H9 (cell line): ENCODE results near the gene MRPL23. TPM values are rescaled to one million over a fixed set of nuclear protein-coding genes. Genes with fewer than 3 reads are reported as not detected.

Experiments
- DNase-seq: peaks from one replicate; pipeline ENCODE4 v3.0.0-alpha.2; 2017
- H2AFZ ChIP-seq: one replicate; pipeline ENCODE4 v1.6.1; 2013; ENCODE audit warnings: mild to moderate bottlenecking, low read length, control low read depth, moderate library complexity
- H2AK5ac ChIP-seq: 2 replicates; pipeline ENCODE4 v1.6.1; 2013; ENCODE audit warnings: low read length, control low read depth, mixed read lengths; ENCODE audit not compliant: insufficient read length
- H2BK120ac ChIP-seq: one replicate; pipeline ENCODE4 v1.6.1; 2013; ENCODE audit warnings: low read depth, mild to moderate bottlenecking, low read length, control low read depth, inconsistent platforms; ENCODE audit not compliant: poor library complexity, severe bottlenecking
- H2BK12ac ChIP-seq: 2 replicates; pipeline ENCODE4 v1.6.1; 2013; ENCODE audit warnings: low read length, control low read depth, mixed read lengths, low read depth; ENCODE audit not compliant: insufficient read length
- H2BK15ac ChIP-seq: 2 replicates; pipeline ENCODE4 v1.6.1; 2013; ENCODE audit warnings: low read depth, low read length, control low read depth
- H2BK20ac ChIP-seq: one replicate; pipeline ENCODE4 v1.6.1; 2013; ENCODE audit warnings: low read depth, mild to moderate bottlenecking, low read length, control low read depth, inconsistent platforms; ENCODE audit not compliant: poor library complexity, severe bottlenecking
- H2BK5ac ChIP-seq: 2 replicates; pipeline ENCODE4 v1.6.1; 2013; ENCODE audit warnings: low read length, control low read depth, mixed read lengths; ENCODE audit not compliant: insufficient read length
- H3K14ac ChIP-seq: 2 replicates; pipeline ENCODE4 v1.6.1; 2013; ENCODE audit warnings: low read length, control low read depth; ENCODE audit not compliant: insufficient read depth
- H3K18ac ChIP-seq: 2 replicates; pipeline ENCODE4 v1.6.1; 2013; ENCODE audit warnings: low read depth, mild to moderate bottlenecking, mixed read lengths, low read length, control low read depth; ENCODE audit not compliant: insufficient read length
- H3K23ac ChIP-seq: 2 replicates; pipeline ENCODE4 v1.6.1; 2013; ENCODE audit warnings: low read length, control low read depth, mixed read lengths, low read depth; ENCODE audit not compliant: insufficient read length
- H3K23me2 ChIP-seq: 2 replicates; pipeline ENCODE4 v1.6.1; 2013; ENCODE audit warnings: low read depth, mild to moderate bottlenecking, mixed read lengths, low read length, control low read depth; ENCODE audit not compliant: insufficient read length, poor library complexity, severe bottlenecking
- H3K27ac ChIP-seq: 2 replicates; pipeline ENCODE4 v1.5.1; 2013; ENCODE audit warnings: low read length, control low read depth, mixed read lengths, low read depth; ENCODE audit not compliant: insufficient read length
- H3K27me3 ChIP-seq: 2 replicates; pipeline ENCODE4 v1.6.1; 2013; ENCODE audit warnings: low read length, control low read depth, inconsistent platforms; ENCODE audit not compliant: insufficient read depth
- H3K4ac ChIP-seq: 2 replicates; pipeline ENCODE4 v1.6.1; 2013; ENCODE audit warnings: low read depth, mild to moderate bottlenecking, control low read depth, inconsistent platforms, low read length, moderate library complexity
- H3K4me1 ChIP-seq: 2 replicates; pipeline ENCODE4 v1.6.1; 2013; ENCODE audit warnings: low read length, control low read depth, inconsistent platforms; ENCODE audit not compliant: insufficient read depth
- H3K4me2 ChIP-seq: 2 replicates; pipeline ENCODE4 v1.6.1; 2013; ENCODE audit warnings: low read length, control low read depth, mixed read lengths; ENCODE audit not compliant: insufficient read length, insufficient read depth
- H3K56ac ChIP-seq: 2 replicates; pipeline ENCODE4 v1.6.1; 2013; ENCODE audit warnings: low read depth, mild to moderate bottlenecking, mixed read lengths, low read length, control low read depth; ENCODE audit not compliant: insufficient read length
- H3K79me1 ChIP-seq: 2 replicates; pipeline ENCODE4 v1.6.1; 2013; ENCODE audit warnings: low read depth, mild to moderate bottlenecking, moderate library complexity, low read length, control low read depth, inconsistent platforms; ENCODE audit not compliant: insufficient read depth, poor library complexity, severe bottlenecking
- H3K79me2 ChIP-seq: 2 replicates; pipeline ENCODE4 v1.6.1; 2013; ENCODE audit warnings: low read length, control low read depth, inconsistent platforms; ENCODE audit not compliant: insufficient read depth
- H3K9ac ChIP-seq: 2 replicates; pipeline ENCODE4 v1.6.1; 2013; ENCODE audit warnings: low read length, control low read depth, mixed read lengths; ENCODE audit not compliant: insufficient read length; ENCODE audit errors: extremely low read depth
- H3K9me3 ChIP-seq: one replicate; pipeline ENCODE4 v1.6.1; 2013; ENCODE audit warnings: low read depth, low read length, inconsistent platforms; ENCODE audit not compliant: control insufficient read depth
- H3T11ph ChIP-seq: one replicate; pipeline ENCODE4 v1.6.1; 2013; ENCODE audit warnings: mild to moderate bottlenecking, low read length, control low read depth, inconsistent platforms
- H4K20me1 ChIP-seq: one replicate; pipeline ENCODE4 v1.6.1; 2013; ENCODE audit not compliant: control insufficient read depth, insufficient read length, insufficient read depth
- H4K5ac ChIP-seq: 2 replicates; pipeline ENCODE4 v1.6.1; 2013; ENCODE audit warnings: low read depth, mild to moderate bottlenecking, mixed read lengths, low read length, control low read depth; ENCODE audit not compliant: insufficient read length
- H4K8ac ChIP-seq: replicated peaks from 2 replicates; pipeline ENCODE4 v1.6.1; 2013; ENCODE audit warnings: low read length, control low read depth, mixed read lengths, low read depth; ENCODE audit not compliant: insufficient read length
- H4K91ac ChIP-seq: 2 replicates; pipeline ENCODE4 v1.6.1; 2013; ENCODE audit warnings: low read depth, mild to moderate bottlenecking, moderate library complexity, mixed read lengths, low read length, control low read depth; ENCODE audit not compliant: insufficient read length
- H3K27ac Mint-ChIP-seq, 3 experiments: 2 replicates in 2 of 3; 3 replicates in 1 of 3; pipeline ENCODE4 v1.8.0; 2020 to 2021; ENCODE audit warnings: mixed read lengths in 3 of 3, mild to moderate bottlenecking in 1 of 3, moderate library complexity in 1 of 3
- H3K27me3 Mint-ChIP-seq: 2 replicates; pipeline ENCODE4 v1.8.0; 2021; ENCODE audit warnings: low read depth, mild to moderate bottlenecking, moderate library complexity, mixed read lengths
- H3K36me3 Mint-ChIP-seq, 3 experiments: 2 replicates in 2 of 3; 3 replicates in 1 of 3; pipeline ENCODE4 v1.8.0; 2020 to 2021; ENCODE audit warnings: low read depth in 3 of 3, mixed read lengths in 3 of 3; ENCODE audit not compliant: insufficient read depth in 1 of 3
- H3K4me1 Mint-ChIP-seq, 2 experiments: 2 replicates each; pipeline ENCODE4 v1.8.0; 2020; ENCODE audit warnings: mixed read lengths in 2 of 2
- H3K4me3 Mint-ChIP-seq, 2 experiments: 2 replicates in 1 of 2; 3 replicates in 1 of 2; pipeline ENCODE4 v1.8.0; 2020 to 2021; ENCODE audit warnings: mild to moderate bottlenecking in 2 of 2, mixed read lengths in 2 of 2, moderate library complexity in 1 of 2
- H3K9me3 Mint-ChIP-seq, 2 experiments: 2 replicates in 1 of 2; 3 replicates in 1 of 2; pipeline ENCODE4 v1.8.0; 2020; ENCODE audit warnings: mild to moderate bottlenecking in 2 of 2, mixed read lengths in 2 of 2, moderate library complexity in 1 of 2
- CTCF ChIP-seq: fragments of 200-600 bp; sonication (generic); conservative IDR thresholded peaks from 3 replicates; pipeline ENCODE4 v1.8.0; 2021; ENCODE audit warnings: antibody characterized with exemption, mild to moderate bottlenecking
- WGBS: extraction: QIAGEN DNeasy Blood & Tissue Kit; methylation state at CpG from one replicate; pipeline ENCODE4 v1.1.7; 2013; ENCODE audit warnings: missing lambda C conversion rate, low lambda C conversion rate, mixed read lengths; ENCODE audit not compliant: insufficient read length; ENCODE audit errors: extremely low coverage; 5-methylcytosine and 5-hydroxymethylcytosine counted together
- total RNA-seq: library from RNA; stranded (reverse); gene quantifications from 2 replicates; pipeline ENCODE4 v1.2.1, GENCODE V29; 2021

The MRPL23 gene
- total RNA-seq, 1 experiment from 2014 or later, result 67.3 TPM

- Mint-ChIP-seq H3K27ac (no peak overlapping the region), H3K36me3 (no peaks in the 10 kb centered on the region), H3K27me3 (no peaks in the 10 kb centered on the region), H3K4me3 (no peak overlapping the region), H3K4me1 (no peaks in the 10 kb centered on the region; a peak in 1 of 4 replicates), H3K9me3 (no peaks in the 10 kb centered on the region)
- Histone ChIP-seq H3K9ac (no peak overlapping the region), H3K56ac (no peak overlapping the region), H4K8ac (no peak overlapping the region), H3T11ph (no peak overlapping the region), H3K4me1 (no peaks in the 10 kb centered on the region), H3K27ac (no peak overlapping the region), H3K23me2 (no peaks in the 10 kb centered on the region), H2BK5ac (no peak overlapping the region), H3K4ac (no peak overlapping the region), H4K91ac (no peak overlapping the region), H2BK12ac (no peak overlapping the region), H3K79me2 (no peaks in the 10 kb centered on the region), H3K9me3 (no peaks in the 10 kb centered on the region), H4K5ac (no peak overlapping the region), H2AK5ac (no peak overlapping the region), H3K4me2 (no peak overlapping the region), H4K20me1 (no peaks in the 10 kb centered on the region), H2BK20ac (no peak overlapping the region), H3K14ac (no peak overlapping the region), H2AFZ (no peak overlapping the region), H2BK15ac (no peak overlapping the region), H3K18ac (no peak overlapping the region), H3K23ac (no peak overlapping the region), H3K27me3 (no peaks in the 10 kb centered on the region), H2BK120ac (no peak overlapping the region), H3K79me1 (no peaks in the 10 kb centered on the region)
- WGBS, result no CpG with 5 or more reads among the region's 24 CpGs
- no peak for TF ChIP-seq CTCF
- no peak for DNase-seq
These were observed 41.7 kb downstream of the MRPL23 start for GRCh38 chr11:1988667-1989317.
